HUES64 (cell line): ENCODE results near the gene IL34.

Source experiments
- H3K27ac ChIP-seq: 2 replicates; pipeline ENCODE4 v1.7.0; 2013; ENCODE audit warnings: low read depth, low read length, inconsistent platforms
- H3K27me3 ChIP-seq: 2 replicates; pipeline ENCODE4 v1.6.1; 2013; ENCODE audit warnings: mild to moderate bottlenecking, low read length; ENCODE audit not compliant: insufficient read depth
- H3K36me3 ChIP-seq: 2 replicates; pipeline ENCODE4 v1.6.1; 2013; ENCODE audit warnings: mild to moderate bottlenecking, low read length; ENCODE audit not compliant: insufficient read depth
- H3K4me1 ChIP-seq: 2 replicates; pipeline ENCODE4 v1.6.1; 2013; ENCODE audit warnings: mild to moderate bottlenecking, low read length, moderate library complexity; ENCODE audit not compliant: insufficient read depth
- H3K4me3 ChIP-seq: 2 replicates; pipeline ENCODE4 v1.5.1; 2013; ENCODE audit warnings: mild to moderate bottlenecking, low read length, moderate library complexity
- H3K9ac ChIP-seq: 2 replicates; pipeline ENCODE4 v1.6.1; 2013; ENCODE audit warnings: mild to moderate bottlenecking, low read depth, low read length
- H3K9me3 ChIP-seq: 2 replicates; pipeline ENCODE4 v1.6.1; 2013; ENCODE audit warnings: low read depth, low read length; ENCODE audit not compliant: insufficient read depth
- WGBS: fragments of 150-250, 120-280 bp; methylation state at CpG from one replicate; pipeline ENCODE4 v1.1.7; 2013; ENCODE audit warnings: missing lambda C conversion rate; 5-methylcytosine and 5-hydroxymethylcytosine counted together

The IL34 gene

DNA sequence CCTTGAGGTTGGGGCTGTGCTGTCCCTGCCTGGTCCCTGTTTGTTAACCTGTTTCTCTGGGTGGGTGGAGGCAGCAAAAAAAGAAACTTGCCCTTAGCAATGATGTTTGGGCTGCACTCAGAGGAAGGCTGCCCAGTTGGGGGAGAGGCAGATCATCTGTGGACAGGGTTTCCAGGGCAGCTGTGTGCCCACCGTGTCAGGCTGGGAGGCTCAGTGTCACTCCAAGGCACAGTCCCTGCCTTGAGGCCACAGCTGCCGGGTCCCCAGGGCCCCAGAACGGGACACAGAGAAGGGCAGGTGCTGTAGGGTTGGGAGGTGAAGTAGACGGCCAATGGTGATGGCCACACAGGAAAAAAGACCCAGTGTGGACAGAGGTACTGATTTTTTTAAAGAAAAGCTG, 3.9 kb downstream of the IL34 start:
- H3K27ac ChIP-seq: no peak overlapping the region
- peaks cover 3% of the 10 kb centered on the region; the same call in 1 of the 2 replicates for H3K9me3 ChIP-seq
- no peaks in the 10 kb centered on the region for H3K4me1 ChIP-seq
- no peaks in the 10 kb centered on the region for H3K27me3 ChIP-seq
- H3K36me3 ChIP-seq: no peaks in the 10 kb centered on the region
- no peak overlapping the region for H3K9ac ChIP-seq
- WGBS: 82% methylated on average over 4 of the region's 4 CpGs
- H3K4me3 ChIP-seq: no peak overlapping the region

DNA sequence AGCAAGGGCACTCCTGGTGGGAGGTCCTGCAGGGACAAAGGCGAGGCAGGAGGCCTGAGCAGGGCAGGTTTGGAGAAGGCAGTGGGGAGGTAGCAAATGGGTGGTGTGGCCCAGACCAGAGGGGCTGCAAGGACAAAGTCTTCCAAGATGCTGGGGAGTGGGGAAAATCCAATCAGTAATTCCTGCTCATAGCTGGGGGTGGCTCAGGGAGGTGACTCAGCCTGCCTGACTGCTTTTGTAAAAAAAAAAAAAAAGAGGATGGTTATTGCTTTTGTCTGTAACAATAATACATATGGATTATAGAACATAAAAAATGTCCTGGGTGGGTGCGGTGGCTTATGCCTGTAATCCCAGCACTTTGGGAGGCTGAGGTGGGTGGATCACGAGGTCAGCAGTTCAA, 5.2 kb downstream of the IL34 start:
- Histone ChIP-seq H3K27ac (no peak overlapping the region), H3K9ac (no peak overlapping the region), H3K9me3 (peaks cover 3% of the 10 kb centered on the region; the same call in 1 of the 2 replicates), H3K4me3 (no peak overlapping the region), H3K4me1 (no peaks in the 10 kb centered on the region), H3K36me3 (no peaks in the 10 kb centered on the region), H3K27me3 (no peaks in the 10 kb centered on the region)
- WGBS: 83% methylated on average over 3 of the region's 3 CpGs

GRCh38 chr16:70652322-70652721, 6.0 kb downstream of the IL34 start:
- peaks cover 3% of the 10 kb centered on the region; the same call in 1 of the 2 replicates for H3K9me3 ChIP-seq
- no peak overlapping the region for H3K9ac ChIP-seq
- H3K4me1 ChIP-seq: no peaks in the 10 kb centered on the region
- no peak overlapping the region for H3K27ac ChIP-seq
- WGBS: 86% methylated on average over 2 of the region's 2 CpGs
- H3K27me3 ChIP-seq: no peaks in the 10 kb centered on the region
- H3K36me3 ChIP-seq: no peaks in the 10 kb centered on the region
- H3K4me3 ChIP-seq: no peak overlapping the region

GRCh38 chr16:70653406-70653805, 7.0 kb downstream of the IL34 start:
- 87% methylated on average over 4 of the region's 4 CpGs for WGBS
- no peaks in the 10 kb centered on the region for H3K27me3 ChIP-seq
- H3K9ac ChIP-seq: no peak overlapping the region
- no peaks in the 10 kb centered on the region for H3K36me3 ChIP-seq
- H3K9me3 ChIP-seq: peaks cover 3% of the 10 kb centered on the region; the same call in 1 of the 2 replicates
- H3K4me1 ChIP-seq: no peaks in the 10 kb centered on the region
- H3K27ac ChIP-seq: no peak overlapping the region
- H3K4me3 ChIP-seq: no peak overlapping the region

DNA sequence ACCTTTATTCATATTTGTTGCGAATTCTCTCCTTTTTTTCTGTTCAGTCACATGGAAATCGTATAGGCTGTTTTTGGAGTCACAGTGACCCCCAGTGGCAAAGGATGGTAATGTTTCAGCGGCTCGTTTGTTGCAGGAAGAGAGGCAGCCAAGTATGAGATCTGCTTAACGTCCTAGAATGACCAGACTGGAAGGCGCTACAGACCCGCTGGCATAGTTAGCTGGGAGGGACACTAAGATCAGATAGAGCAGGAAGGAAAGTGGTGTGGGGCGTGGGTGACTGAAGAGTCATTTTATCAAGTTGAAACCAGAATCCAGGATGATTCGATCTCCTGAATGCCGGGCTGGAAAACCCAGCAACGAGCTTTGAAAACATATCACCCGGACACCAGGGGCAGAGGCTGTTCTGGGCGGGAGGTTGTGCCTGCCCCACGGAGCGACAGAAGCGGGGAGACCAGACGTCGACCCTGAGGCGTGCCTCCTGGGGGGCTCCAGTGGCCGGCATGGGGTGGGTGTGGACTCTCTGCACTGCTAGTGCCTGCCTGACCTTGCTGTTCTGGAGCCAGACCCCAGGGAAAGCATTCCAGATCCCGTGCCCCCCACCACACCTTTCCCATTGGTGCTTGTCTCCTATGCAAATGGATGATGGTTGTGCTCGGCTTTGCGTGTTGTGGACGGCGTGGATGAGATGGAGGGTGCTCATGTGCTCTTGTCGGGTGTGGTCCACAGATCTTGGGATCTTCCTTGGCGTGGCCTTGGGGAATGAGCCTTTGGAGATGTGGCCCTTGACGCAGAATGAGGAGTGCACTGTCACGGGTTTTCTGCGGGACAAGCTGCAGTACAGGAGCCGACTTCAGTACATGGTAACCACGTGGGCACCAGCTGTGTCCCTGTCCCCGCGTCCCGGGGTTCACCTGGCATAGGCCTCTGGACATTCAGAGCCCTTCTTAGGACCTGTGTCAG, 7.7 kb downstream of the IL34 start:
- H3K4me1 ChIP-seq: no peaks in the 10 kb centered on the region
- 71% methylated on average over 35 of the region's 35 CpGs for WGBS
- no peaks in the 10 kb centered on the region for H3K9me3 ChIP-seq
- no peak overlapping the region for H3K27ac ChIP-seq
- H3K27me3 ChIP-seq: no peaks in the 10 kb centered on the region
- no peak overlapping the region for H3K9ac ChIP-seq
- no peaks in the 10 kb centered on the region for H3K36me3 ChIP-seq
- H3K4me3 ChIP-seq: no peak overlapping the region

DNA sequence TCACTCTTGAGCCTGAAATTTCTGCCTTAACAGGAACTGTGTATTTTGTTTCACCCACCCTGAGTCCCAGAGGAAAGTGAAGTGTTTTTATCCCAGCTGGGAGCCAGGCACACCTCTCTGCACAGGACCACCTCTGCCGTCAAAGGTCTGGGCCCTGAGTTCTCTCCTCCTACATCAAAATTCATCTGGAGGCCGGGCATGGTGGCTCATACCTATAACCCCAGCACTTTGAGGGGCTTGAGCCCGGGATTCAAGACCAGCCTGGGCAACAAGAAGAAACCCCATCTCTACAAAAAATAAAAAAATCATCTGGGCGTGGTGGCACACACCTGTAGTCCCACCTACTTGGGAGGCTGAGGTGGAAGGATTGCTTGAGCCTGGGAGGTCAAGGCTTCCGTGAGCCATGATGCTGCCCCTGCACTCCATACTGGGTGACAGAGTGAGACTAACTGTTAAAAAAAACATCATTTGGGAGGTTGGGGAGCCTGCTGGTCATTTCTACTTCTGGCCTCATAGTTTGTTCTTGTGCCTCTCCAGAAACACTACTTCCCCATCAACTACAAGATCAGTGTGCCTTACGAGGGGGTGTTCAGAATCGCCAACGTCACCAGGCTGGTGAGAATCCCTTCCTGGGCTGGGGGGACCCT, 9.8 kb downstream of the IL34 start:
- Histone ChIP-seq H3K36me3 (no peaks in the 10 kb centered on the region), H3K4me1 (no peaks in the 10 kb centered on the region), H3K27ac (no peak overlapping the region), H3K27me3 (no peaks in the 10 kb centered on the region), H3K9me3 (no peaks in the 10 kb centered on the region), H3K4me3 (no peak overlapping the region), H3K9ac (no peak overlapping the region)
- 94% methylated on average over 8 of the region's 8 CpGs for WGBS

GRCh38 chr16:70656712-70657263, 10.4 kb downstream of the IL34 start:
- Histone ChIP-seq H3K9ac (no peak overlapping the region), H3K9me3 (no peaks in the 10 kb centered on the region), H3K27ac (no peak overlapping the region), H3K36me3 (no peaks in the 10 kb centered on the region), H3K4me1 (no peaks in the 10 kb centered on the region), H3K4me3 (no peak overlapping the region), H3K27me3 (no peaks in the 10 kb centered on the region)
- WGBS: 87% methylated on average over 22 of the region's 22 CpGs

GRCh38 chr16:70657956-70658355, 11.6 kb downstream of the IL34 start:
- Histone ChIP-seq H3K27ac (no peak overlapping the region), H3K36me3 (no peaks in the 10 kb centered on the region), H3K4me1 (no peaks in the 10 kb centered on the region), H3K27me3 (no peaks in the 10 kb centered on the region), H3K9ac (no peak overlapping the region), H3K4me3 (no peak overlapping the region), H3K9me3 (no peaks in the 10 kb centered on the region)
- 94% methylated on average over 7 of the region's 7 CpGs for WGBS

- H3K36me3 ChIP-seq: peaks cover 5% of the 10 kb centered on the region; the same call in 1 of the 2 replicates
- H3K27me3 ChIP-seq: no peaks in the 10 kb centered on the region
- no peak overlapping the region for H3K27ac ChIP-seq
- no peak overlapping the region for H3K4me3 ChIP-seq
- H3K9ac ChIP-seq: no peak overlapping the region
- no peaks in the 10 kb centered on the region for H3K4me1 ChIP-seq
- 96% methylated on average over 5 of the region's 5 CpGs for WGBS
- no peaks in the 10 kb centered on the region for H3K9me3 ChIP-seq
Observed at GRCh38 chr16:70658921-70659320, 12.6 kb downstream of the IL34 start.

- H3K4me1 ChIP-seq: no peaks in the 10 kb centered on the region
- H3K9ac ChIP-seq: no peak overlapping the region
- H3K4me3 ChIP-seq: no peak overlapping the region
- H3K9me3 ChIP-seq: no peaks in the 10 kb centered on the region
- H3K36me3 ChIP-seq: peaks cover 12% of the 10 kb centered on the region
- no peak overlapping the region for H3K27ac ChIP-seq
- 93% methylated on average over 12 of the region's 12 CpGs for WGBS
- H3K27me3 ChIP-seq: no peaks in the 10 kb centered on the region
Observed at GRCh38 chr16:70659546-70659945, 13.2 kb downstream of the IL34 start.
